ENCODE measurements around the gene CLIP4. TPM values are rescaled to one million over a fixed set of nuclear protein-coding genes. Genes with fewer than 3 reads are reported as not detected.

CLIP4 gene
- total and polyA plus RNA-seq, 10 of the 15 experiments (the other 5 are each of a cell fraction or from before 2014, with no cell fraction given), result 5.5 to 34.9 (median 16.8) TPM

DNA sequence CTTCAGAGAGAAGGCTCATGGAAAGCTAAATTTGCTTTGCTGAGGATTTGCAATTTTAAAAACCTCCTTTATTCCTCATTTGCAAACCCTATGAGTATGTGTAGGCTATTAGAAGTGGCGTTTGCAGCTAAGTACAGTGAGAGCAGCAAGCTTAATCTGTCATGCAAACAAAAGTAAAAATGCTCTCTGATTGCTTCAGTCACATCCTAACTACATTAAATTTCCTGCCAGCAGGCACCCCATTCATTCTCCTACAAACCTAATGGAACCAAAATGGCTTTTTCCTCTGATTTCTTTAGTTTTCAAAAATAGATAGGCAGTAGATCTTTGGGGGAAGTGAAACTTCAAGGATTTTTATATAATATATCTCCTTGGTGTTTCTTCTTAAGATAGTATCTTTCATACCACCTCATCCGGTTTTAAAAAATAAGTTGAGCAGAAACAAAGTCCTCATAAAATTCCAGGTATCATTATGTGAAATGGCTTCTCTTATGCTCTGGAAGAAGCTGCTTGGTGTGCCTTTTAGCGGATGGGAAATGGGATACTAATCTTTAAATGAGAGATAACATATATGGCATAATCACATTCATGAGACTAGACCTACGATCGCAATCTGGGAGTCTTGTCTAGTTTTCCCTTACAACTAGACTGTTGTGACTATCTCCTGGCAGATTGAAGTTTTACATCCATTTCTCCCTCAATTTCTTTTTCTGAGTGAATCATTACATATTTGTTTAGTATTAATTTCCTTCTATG lies 49.1 kb downstream of the CLIP4 start:
- H3K4me1 ChIP-seq (ENCODE audit: control insufficient read depth, insufficient read depth, low read length), result no peaks in the 10 kb centered on the region
- ChIA-PET POLR2A (no interaction called here), SMC1A (ENCODE audit: uncharacterized antibody, unreplicated experiment) (interaction anchor here (0.6 to 1.7 kb wide), 10 partner anchors 10 to 970 kb away, joined by 3 to 4 read pairs (median 3); no protein-coding TSS in a partner anchor), CTCF (interaction anchor here (0.8 to 0.9 kb wide), 2 partner anchors 14 kb away, joined by 3 to 4 read pairs; no protein-coding TSS in a partner anchor), RAD21 (ENCODE audit: unreplicated experiment) (no interaction called here)
- no peak overlapping the region for H3K4me3 ChIP-seq
- no peaks in the 10 kb centered on the region for H3K27me3 ChIP-seq (replicated peaks in 1 of 2; ENCODE audit: control insufficient read depth in 2 of 2, insufficient read depth in 2 of 2, low read length in 1 of 2)
- no peak overlapping the region for H2AFZ ChIP-seq (ENCODE audit: control insufficient read depth, low read depth, low read length)
- H3K79me2 ChIP-seq (ENCODE audit: control insufficient read depth, insufficient read depth, low read length), result no peaks in the 10 kb centered on the region
- H4K20me1 ChIP-seq (ENCODE audit: control insufficient read depth, insufficient read depth), result no peaks in the 10 kb centered on the region
- H3K4me2 ChIP-seq (ENCODE audit: control insufficient read depth, insufficient read depth), result no peak overlapping the region
- TF ChIP-seq, protein P1, sequence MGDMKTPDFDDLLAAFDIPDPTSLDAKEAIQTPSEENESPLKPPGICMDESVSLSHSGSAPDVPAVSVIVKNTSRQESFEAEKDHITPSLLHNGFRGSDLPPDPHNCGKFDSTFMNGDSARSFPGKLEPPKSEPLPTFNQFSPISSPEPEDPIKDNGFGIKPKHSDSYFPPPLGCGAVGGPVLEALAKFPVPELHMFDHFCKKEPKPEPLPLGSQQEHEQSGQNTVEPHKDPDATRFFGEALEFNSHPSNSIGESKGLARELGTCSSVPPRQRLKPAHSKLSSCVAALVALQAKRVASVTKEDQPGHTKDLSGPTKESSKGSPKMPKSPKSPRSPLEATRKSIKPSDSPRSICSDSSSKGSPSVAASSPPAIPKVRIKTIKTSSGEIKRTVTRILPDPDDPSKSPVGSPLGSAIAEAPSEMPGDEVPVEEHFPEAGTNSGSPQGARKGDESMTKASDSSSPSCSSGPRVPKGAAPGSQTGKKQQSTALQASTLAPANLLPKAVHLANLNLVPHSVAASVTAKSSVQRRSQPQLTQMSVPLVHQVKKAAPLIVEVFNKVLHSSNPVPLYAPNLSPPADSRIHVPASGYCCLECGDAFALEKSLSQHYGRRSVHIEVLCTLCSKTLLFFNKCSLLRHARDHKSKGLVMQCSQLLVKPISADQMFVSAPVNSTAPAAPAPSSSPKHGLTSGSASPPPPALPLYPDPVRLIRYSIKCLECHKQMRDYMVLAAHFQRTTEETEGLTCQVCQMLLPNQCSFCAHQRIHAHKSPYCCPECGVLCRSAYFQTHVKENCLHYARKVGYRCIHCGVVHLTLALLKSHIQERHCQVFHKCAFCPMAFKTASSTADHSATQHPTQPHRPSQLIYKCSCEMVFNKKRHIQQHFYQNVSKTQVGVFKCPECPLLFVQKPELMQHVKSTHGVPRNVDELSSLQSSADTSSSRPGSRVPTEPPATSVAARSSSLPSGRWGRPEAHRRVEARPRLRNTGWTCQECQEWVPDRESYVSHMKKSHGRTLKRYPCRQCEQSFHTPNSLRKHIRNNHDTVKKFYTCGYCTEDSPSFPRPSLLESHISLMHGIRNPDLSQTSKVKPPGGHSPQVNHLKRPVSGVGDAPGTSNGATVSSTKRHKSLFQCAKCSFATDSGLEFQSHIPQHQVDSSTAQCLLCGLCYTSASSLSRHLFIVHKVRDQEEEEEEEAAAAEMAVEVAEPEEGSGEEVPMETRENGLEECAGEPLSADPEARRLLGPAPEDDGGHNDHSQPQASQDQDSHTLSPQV (IDR thresholded peaks at IDR 0.05), result no peak
- TF ChIP-seq SMARCA5 (IDR thresholded peaks at IDR 0.05), result no peak
- TF ChIP-seq, protein P2, sequence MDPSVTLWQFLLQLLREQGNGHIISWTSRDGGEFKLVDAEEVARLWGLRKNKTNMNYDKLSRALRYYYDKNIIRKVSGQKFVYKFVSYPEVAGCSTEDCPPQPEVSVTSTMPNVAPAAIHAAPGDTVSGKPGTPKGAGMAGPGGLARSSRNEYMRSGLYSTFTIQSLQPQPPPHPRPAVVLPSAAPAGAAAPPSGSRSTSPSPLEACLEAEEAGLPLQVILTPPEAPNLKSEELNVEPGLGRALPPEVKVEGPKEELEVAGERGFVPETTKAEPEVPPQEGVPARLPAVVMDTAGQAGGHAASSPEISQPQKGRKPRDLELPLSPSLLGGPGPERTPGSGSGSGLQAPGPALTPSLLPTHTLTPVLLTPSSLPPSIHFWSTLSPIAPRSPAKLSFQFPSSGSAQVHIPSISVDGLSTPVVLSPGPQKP (IDR thresholded peaks at IDR 0.05; ENCODE audit: low read depth, low read length), result no peak
- 89% methylated on average over 5 of the region's 5 CpGs for WGBS (ENCODE audit: insufficient coverage, insufficient replicate concordance, low lambda C conversion rate, missing lambda C conversion rate)
- H3K9ac ChIP-seq (ENCODE audit: control insufficient read depth, insufficient read depth, low read length), result no peak overlapping the region
- no peak for FAIRE-seq
- H3K27ac ChIP-seq (ENCODE audit: control insufficient read depth, insufficient read depth), result no peak overlapping the region
- no peak for DNase-seq (ENCODE audit: low read depth, low spot score)
- H3K36me3 ChIP-seq (ENCODE audit: control insufficient read depth in 2 of 2, insufficient read depth in 2 of 2, low read length in 1 of 2), result peaks cover 0 to 14% of the 10 kb centered on the region in 2 experiments; a peak in 2 of 4 replicates
- H3K9me3 ChIP-seq (replicated peaks; ENCODE audit: control insufficient read depth, insufficient read depth, low read length), result no peaks in the 10 kb centered on the region
- in situ Hi-C loops (cut with MboI), result no loop called here
- intact Hi-C loops (cut with micrococcal nuclease; ENCODE audit: unreplicated experiment), result no loop called here
- no peak for ATAC-seq
- no TSS peak for BruUV-seq (replicated peaks)

Data from GM12878 (cell line).